ENCODE measurements around the gene IFI27L1. TPM values are rescaled to one million over a fixed set of nuclear protein-coding genes. Genes with fewer than 3 reads are reported as not detected.

Gene IFI27L1
- polyA plus RNA-seq, 3 donors: 2.1 to 3.1 (median 2.2) TPM

GRCh38 chr14:94089479-94089878, 8.4 kb downstream of the IFI27L1 start:
- no peak overlapping the region for H3K4me3 ChIP-seq (replicated peaks in 1 of 3; ENCODE audit: low read depth in 2 of 3, low read length in 3 of 3)
- no peak overlapping the region for H3K4me2 ChIP-seq (replicated peaks; ENCODE audit: extremely low read depth, low read length, poor library complexity, severe bottlenecking)
- H3K36me3 ChIP-seq (replicated peaks in 1 of 2; ENCODE audit: control insufficient read depth in 1 of 2, insufficient read depth in 2 of 2, low read length in 2 of 2): no peaks in the 10 kb centered on the region
- H3K27ac Mint-ChIP-seq: no peak overlapping the region
- no peak overlapping the region for H3K4me3 Mint-ChIP-seq
- no peaks in the 10 kb centered on the region for H3K36me3 Mint-ChIP-seq
- H3K79me2 ChIP-seq (ENCODE audit: insufficient read depth, low read length): no peaks in the 10 kb centered on the region
- WGBS (ENCODE audit: insufficient coverage): 100% methylated on average over 3 of the region's 4 CpGs
- no peaks in the 10 kb centered on the region for H3K27me3 ChIP-seq (ENCODE audit: control insufficient read depth in 2 of 2, insufficient read depth in 2 of 2, low read length in 2 of 2)
- H2AFZ ChIP-seq (ENCODE audit: insufficient read depth, low read depth, low read length, poor library complexity, severe bottlenecking): no peak overlapping the region
- H3K9ac ChIP-seq (ENCODE audit: insufficient read depth, low read length, poor library complexity, severe bottlenecking): no peak overlapping the region
- TF ChIP-seq CTCF (IDR thresholded peaks at IDR 0.05): no peak
- H3K9me3 ChIP-seq (replicated peaks in 1 of 2; ENCODE audit: control insufficient read depth in 1 of 2, insufficient read depth in 1 of 2, low read length in 2 of 2): no peaks in the 10 kb centered on the region
- no peaks in the 10 kb centered on the region for H3K4me1 Mint-ChIP-seq
- H3K27ac ChIP-seq (ENCODE audit: low read depth in 1 of 2, low read length in 2 of 2): no peak overlapping the region
- H3K9me3 Mint-ChIP-seq: peaks cover 0 to 2% (median 0%) of the 10 kb centered on the region in 7 donors
- DNase-seq: no peak
- no peaks in the 10 kb centered on the region for H3K27me3 Mint-ChIP-seq (ENCODE audit: low read depth in 3 of 3)
- no peaks in the 10 kb centered on the region for H3K4me1 ChIP-seq (ENCODE audit: control insufficient read depth in 1 of 2, insufficient read depth in 2 of 2, low read length in 2 of 2)
- intact Hi-C loops (cut with micrococcal nuclease): no loop called here
- H4K20me1 ChIP-seq (ENCODE audit: insufficient read depth, low read length): no peaks in the 10 kb centered on the region

GRCh38 chr14:94093418-94093817, 12.3 kb downstream of the IFI27L1 start:
- no peak overlapping the region for H3K4me2 ChIP-seq (replicated peaks; ENCODE audit: extremely low read depth, low read length, poor library complexity, severe bottlenecking)
- peaks cover 3 to 5% of the 10 kb centered on the region in 2 donors for H3K4me1 ChIP-seq (ENCODE audit: control insufficient read depth in 1 of 2, insufficient read depth in 2 of 2, low read length in 2 of 2)
- H2AFZ ChIP-seq (ENCODE audit: insufficient read depth, low read depth, low read length, poor library complexity, severe bottlenecking): no peak overlapping the region
- no peak overlapping the region for H3K4me3 Mint-ChIP-seq
- no peaks in the 10 kb centered on the region for H3K9me3 ChIP-seq (replicated peaks in 1 of 2; ENCODE audit: control insufficient read depth in 1 of 2, insufficient read depth in 1 of 2, low read length in 2 of 2)
- H3K36me3 ChIP-seq (replicated peaks in 1 of 2; ENCODE audit: control insufficient read depth in 1 of 2, insufficient read depth in 2 of 2, low read length in 2 of 2): no peaks in the 10 kb centered on the region
- no peaks in the 10 kb centered on the region for H3K27me3 ChIP-seq (ENCODE audit: control insufficient read depth in 2 of 2, insufficient read depth in 2 of 2, low read length in 2 of 2)
- H4K20me1 ChIP-seq (ENCODE audit: insufficient read depth, low read length): no peaks in the 10 kb centered on the region
- TF ChIP-seq CTCF (IDR thresholded peaks at IDR 0.05): no peak
- H3K27me3 Mint-ChIP-seq (ENCODE audit: low read depth in 3 of 3): no peaks in the 10 kb centered on the region
- no peaks in the 10 kb centered on the region for H3K79me2 ChIP-seq (ENCODE audit: insufficient read depth, low read length)
- peaks cover 8% of the 10 kb centered on the region for H3K4me1 Mint-ChIP-seq
- DNase-seq: no peak
- peaks cover 0 to 10% of the 10 kb centered on the region in 2 donors for H3K36me3 Mint-ChIP-seq
- intact Hi-C loops (cut with micrococcal nuclease): no loop called here
- no peak overlapping the region for H3K27ac ChIP-seq (ENCODE audit: low read depth in 1 of 2, low read length in 2 of 2)
- WGBS (ENCODE audit: insufficient coverage): no CpG with 5 or more reads among the region's 2 CpGs
- H3K9me3 Mint-ChIP-seq: peaks cover 0 to 1% (median 0%) of the 10 kb centered on the region in 7 donors
- no peak overlapping the region for H3K9ac ChIP-seq (ENCODE audit: insufficient read depth, low read length, poor library complexity, severe bottlenecking)
- H3K27ac Mint-ChIP-seq: no peak overlapping the region
- no peak overlapping the region for H3K4me3 ChIP-seq (replicated peaks in 1 of 3; ENCODE audit: low read depth in 2 of 3, low read length in 3 of 3)

Data from CD14-positive monocyte (primary cell).